AG10803 (cell line): ENCODE results near the gene OR51F2.

ENCODE experiments used
- DNase-seq: peaks from one replicate; pipeline ENCODE4 v3.0.0; 2010; ENCODE audit warnings: low read depth
- H3K4me3 ChIP-seq: 2 replicates; pipeline ENCODE4 v1.5.1; 2011; ENCODE audit warnings: mild to moderate bottlenecking, low read length, control low read depth
- TF ChIP-seq, protein P1 (sequence below): conservative IDR thresholded peaks from 2 replicates; pipeline ENCODE4 v1.5.1; 2011; ENCODE audit warnings: mild to moderate bottlenecking, low read length, control low read depth, inconsistent platforms

OR51F2 gene

GRCh38 chr11:4809246-4809645 lies 11.9 kb upstream of the OR51F2 start:
- no peak for DNase-seq
- TF ChIP-seq, protein P1, sequence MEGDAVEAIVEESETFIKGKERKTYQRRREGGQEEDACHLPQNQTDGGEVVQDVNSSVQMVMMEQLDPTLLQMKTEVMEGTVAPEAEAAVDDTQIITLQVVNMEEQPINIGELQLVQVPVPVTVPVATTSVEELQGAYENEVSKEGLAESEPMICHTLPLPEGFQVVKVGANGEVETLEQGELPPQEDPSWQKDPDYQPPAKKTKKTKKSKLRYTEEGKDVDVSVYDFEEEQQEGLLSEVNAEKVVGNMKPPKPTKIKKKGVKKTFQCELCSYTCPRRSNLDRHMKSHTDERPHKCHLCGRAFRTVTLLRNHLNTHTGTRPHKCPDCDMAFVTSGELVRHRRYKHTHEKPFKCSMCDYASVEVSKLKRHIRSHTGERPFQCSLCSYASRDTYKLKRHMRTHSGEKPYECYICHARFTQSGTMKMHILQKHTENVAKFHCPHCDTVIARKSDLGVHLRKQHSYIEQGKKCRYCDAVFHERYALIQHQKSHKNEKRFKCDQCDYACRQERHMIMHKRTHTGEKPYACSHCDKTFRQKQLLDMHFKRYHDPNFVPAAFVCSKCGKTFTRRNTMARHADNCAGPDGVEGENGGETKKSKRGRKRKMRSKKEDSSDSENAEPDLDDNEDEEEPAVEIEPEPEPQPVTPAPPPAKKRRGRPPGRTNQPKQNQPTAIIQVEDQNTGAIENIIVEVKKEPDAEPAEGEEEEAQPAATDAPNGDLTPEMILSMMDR, result no peak

DNA sequence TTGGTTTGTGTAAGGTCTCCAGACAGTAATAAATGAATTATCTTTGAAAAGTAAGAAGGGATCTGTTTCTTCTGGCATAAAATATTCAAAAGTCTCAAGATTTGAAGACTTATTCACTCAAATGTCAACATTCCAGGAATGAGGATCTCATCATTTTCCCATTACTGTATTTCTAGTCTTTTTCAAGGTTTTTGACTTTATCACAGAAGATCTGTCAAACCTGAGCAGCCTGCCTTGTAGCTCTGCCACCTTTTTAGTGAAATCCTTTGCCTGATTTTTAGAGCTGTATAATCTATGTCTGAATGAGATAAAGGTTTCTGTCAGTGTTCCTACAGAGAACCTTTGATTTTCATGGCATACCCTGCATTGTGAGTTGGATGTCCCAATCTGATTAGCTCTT lies 4.0 kb downstream of the OR51F2 start:
- no peak for DNase-seq
- TF ChIP-seq, protein P1, result no peak
- H3K4me3 ChIP-seq, result no peak overlapping the region

More at GRCh38 chr11:4809246-4809645, 11.9 kb upstream of the OR51F2 start:
- no peak overlapping the region for H3K4me3 ChIP-seq

DNA sequence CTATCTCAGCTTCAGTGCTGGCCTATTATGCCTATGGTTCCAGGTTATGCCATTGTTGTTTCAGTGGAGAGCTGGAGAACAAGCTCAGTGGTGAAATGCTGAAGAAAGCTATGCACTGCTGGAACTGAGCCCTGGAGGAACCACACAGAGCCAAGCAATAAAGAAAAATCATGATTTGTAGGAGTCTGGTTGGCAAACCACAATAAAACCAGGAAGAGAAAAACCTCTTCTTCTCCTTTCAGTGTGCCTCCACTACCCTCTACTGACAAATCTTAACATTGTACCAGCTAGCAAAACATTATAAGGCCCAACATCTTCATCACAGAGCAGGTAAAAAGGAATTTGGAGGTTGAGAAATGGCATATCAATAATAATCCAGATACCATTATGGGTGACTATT lies 5.3 kb downstream of the OR51F2 start:
- TF ChIP-seq, protein P1, result no peak
- DNase-seq, result peak; percentile 3
- H3K4me3 ChIP-seq, result no peak overlapping the region

DNA sequence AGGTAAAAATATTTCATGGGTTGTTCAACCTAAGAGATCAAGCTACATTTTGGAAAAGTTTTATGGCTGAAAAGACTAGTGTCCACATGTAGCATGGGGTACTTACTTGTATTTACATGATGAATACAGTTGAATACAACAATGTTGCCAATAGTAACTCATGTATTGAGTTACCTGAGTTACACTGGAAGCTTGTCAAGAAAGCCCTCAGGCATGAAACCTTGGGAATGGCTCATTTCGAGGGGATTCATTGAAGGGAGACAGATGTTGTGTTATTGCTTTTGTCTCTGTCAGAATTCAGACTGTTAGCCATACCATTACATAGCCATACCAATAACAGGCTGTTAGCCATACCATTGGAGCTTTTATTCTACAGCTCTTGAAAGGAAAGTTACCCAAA lies 9.2 kb downstream of the OR51F2 start:
- no peak for DNase-seq
- TF ChIP-seq, protein P1, result no peak
- no peak overlapping the region for H3K4me3 ChIP-seq

GRCh38 chr11:4830909-4831308 lies 9.8 kb downstream of the OR51F2 start:
- no peak overlapping the region for H3K4me3 ChIP-seq
- TF ChIP-seq, protein P1, result no peak
- DNase-seq, result no peak

DNA sequence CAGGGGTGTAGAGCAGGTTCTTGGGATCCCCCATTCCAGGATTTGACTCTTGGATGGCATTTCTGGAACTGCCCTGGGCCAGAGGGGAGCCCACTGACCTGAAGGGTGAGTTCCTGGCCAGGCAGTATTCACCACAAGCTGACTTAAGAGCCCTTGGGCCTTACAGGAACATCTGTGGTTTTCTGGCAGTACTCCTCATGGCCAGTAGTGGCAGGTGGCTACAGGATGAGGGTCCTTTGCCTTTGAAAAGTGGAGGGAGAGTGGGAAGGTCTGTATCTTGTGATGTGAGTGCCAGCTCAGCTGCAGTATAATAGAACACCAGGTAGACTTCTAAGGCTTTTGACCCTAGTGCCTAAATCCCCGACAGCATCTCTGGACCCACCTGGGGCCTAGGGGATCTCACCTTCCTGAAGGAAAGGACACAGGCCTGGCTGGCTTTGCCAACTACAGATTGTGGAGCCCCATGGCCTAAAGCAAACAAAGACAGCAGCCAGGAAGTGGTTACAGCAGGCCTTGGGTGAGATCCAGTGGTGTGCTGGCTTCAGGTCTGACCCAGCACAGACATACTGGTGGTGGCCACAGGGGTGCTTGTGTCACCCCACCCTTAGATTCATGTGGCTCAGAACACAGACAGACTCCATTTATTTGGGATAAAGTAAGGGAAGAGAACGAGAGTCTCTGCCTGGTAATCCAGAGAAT lies 18.9 kb downstream of the OR51F2 start:
- no peak for DNase-seq
- no peak overlapping the region for H3K4me3 ChIP-seq
- TF ChIP-seq, protein P1, result no peak

DNA sequence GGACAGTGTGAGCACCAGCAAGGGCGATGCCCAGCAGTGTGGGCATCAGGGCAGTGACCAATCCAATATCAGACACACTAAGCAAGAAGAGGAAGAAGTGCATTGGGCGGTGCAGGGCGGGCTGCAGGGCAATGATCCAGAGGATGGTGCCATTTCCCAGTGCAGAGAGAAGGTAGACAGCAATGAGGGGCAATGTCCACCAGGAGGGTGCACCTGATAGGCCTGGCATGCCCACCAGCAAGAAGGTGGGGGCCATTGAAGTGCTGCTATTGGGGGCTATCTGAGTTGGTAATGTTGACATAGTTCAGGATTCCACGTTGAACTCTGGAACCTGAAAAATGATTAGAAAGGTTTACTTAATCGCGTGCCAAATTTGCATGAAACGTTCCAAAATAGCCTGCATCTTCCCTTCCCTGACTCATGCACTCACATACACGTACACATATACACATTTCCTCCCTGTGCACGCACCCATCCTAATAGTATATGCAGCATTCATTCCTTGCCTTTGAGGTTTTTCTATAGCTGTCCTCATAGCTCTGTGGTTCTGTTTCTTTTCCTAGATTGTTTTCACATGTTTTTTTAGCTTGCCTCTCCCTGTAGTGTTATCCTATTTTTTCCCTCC lies 27.9 kb downstream of the OR51F2 start, which contains the start of gene OR51S1:
Gene OR51S1 (minus strand): TSS at position 301 of the 625 bp plus-strand sequence. CDS start 0 bp downstream, at position 301.
- no peak within 1 kb of the TSS for H3K4me3 ChIP-seq
- no peak for DNase-seq
- TF ChIP-seq, protein P1, result no peak
